ENCODE results near the gene PHAF1.
"Not testable (repeated sequence)": the region's sequence is repeated elsewhere in the genome, so short reads cannot be mapped to it uniquely, and the experiment has no call there.

The PHAF1 gene

GRCh38 chr16:67104845-67105244 lies 4.9 kb upstream of the PHAF1 start:
- no peak for DNase-seq

GRCh38 chr16:67105246-67105645 lies 4.5 kb upstream of the PHAF1 start:
- no peak for DNase-seq

- DNase-seq: peak in 2 of 58 donors; percentile 19 to 21
These were observed 3.9 kb upstream of the PHAF1 start for GRCh38 chr16:67105881-67106280.

DNA sequence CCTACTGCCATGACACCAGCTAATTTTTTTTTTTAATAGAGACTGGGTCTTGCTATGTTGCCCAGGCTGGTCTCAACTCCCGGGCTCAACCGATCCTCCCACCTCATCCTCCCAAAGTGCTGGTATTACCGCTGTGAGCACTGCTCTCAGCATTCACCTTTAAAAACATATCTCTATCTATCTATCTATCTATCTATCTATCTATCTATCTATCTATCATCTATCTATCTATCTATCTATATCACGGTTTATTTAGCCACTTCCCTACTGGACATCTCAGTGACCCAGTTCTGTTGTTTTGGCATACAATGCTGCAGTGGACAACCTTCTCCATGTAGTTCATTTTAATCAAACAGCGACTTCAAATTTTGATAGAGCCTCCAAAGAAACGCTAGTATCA lies 1.3 kb upstream of the PHAF1 start:
- no peak for DNase-seq

- DNase-seq: peak in 1 of 58 donors; percentile 22
These were observed 772 bp upstream of the PHAF1 start for GRCh38 chr16:67108931-67109406.

DNA sequence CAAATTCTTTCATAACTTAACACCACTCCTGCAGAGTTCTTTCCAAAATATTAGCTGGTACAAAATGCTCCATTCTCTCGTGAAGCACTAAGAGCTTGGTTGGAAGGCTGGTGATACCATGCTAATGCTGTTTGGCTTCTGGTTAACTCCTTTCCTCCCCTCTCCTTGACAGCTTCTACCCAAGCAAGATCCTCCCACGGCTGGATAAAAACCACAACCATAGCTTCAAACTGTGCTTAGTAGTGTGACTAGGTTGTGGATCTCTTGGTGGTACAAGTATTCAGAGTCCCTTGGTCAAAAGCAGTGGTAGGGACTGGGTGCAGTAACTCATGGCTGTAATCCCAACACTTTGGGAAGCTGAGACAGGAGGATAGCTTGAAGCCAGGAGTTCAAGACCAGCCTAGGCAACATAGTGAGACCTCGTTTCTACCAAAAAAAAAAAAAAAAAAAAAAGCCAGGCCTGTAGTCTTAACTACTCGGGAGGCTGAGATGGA lies 2.3 kb downstream of the PHAF1 start:
- no peak for DNase-seq

DNA sequence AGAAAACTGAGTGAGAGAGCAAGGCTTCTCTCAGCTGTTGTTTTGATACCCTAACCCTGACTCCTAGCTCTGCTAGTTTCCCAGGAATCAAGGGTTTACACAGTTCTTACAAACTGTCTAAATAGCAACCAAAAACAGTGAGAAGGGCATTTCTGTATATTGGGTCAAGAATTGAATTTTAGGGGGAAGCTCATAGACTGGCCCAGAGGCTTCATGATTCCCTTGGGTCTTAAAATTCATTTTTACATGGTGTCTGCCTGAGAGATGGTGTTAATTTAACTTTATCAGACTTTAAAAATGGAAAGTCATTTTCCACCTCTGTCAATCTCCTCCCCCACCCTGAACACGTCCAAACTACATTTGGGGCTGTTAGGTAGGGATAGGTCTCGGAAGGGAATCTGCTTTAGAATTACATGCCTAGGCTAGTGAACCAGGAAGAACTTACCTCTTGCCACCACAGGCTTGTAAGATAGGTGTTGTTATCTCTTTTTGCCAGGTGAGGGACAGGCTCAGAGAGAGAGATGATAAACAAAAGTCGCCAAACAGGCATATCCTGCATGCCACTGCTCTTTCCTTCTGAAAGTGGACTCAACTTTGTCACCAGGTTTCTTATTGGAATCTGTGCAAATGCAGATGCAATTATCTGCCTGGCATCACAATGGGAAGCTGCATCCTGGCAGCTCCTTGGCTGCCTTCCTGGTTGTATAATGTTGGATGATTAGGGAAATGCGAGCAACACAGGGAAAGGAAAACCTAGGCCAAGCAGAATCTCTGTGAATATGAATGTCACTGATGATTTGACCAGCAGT lies 3.1 kb downstream of the PHAF1 start:
- no peak for DNase-seq

- DNase-seq: no peak
These were observed 5.1 kb downstream of the PHAF1 start for GRCh38 chr16:67114793-67115192.

DNA sequence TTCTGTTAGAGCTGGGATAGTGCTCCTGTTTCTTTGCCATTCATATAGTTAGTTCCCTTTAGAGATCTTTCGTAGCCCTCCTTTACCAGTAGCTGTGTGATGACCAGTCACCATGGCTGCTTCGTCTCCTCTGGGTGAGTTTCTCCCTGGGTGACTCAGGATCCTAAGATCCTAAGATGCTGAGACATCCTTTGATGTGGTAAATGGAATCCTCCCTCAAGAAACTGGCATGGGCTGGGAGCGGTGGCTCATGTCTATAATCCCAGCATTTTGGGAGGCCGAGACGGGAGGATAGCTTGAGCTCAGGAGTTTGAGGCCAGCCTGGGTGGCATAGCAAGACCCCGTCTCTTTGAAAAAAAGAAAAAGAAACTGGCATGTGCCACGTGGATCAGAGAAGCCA lies 5.9 kb downstream of the PHAF1 start:
- no peak for DNase-seq

- DNase-seq: peak in 5 of 58 donors; percentile 14 to 71 (median 40)
These were observed 6.9 kb downstream of the PHAF1 start for GRCh38 chr16:67116388-67117311.

DNA sequence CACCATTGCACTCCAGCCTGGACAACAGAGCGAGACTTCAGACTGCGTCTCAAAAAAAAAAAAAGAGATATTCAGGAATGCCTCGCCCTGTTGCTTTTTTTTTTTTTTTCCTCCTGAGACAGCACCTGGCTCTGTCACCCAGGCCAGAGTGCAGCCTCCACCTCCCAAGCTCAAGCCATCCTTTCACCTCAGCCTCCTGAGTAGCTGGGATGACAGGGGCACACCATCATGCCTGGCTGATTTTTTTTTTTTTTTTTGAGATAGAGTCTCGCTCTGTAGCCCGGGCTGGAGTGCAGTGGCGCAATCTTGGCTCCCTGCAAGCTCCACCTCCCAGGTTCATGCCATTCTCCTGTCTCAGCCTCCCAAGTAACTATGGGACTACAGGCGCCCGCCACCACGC lies 8.0 kb downstream of the PHAF1 start:
- DNase-seq: no peak

GRCh38 chr16:67120025-67120424 lies 10.3 kb downstream of the PHAF1 start:
- DNase-seq: no peak

GRCh38 chr16:67122799-67123198 lies 13.1 kb downstream of the PHAF1 start:
- DNase-seq: not testable (repeated sequence)

- no peak for DNase-seq
These were observed 18.7 kb downstream of the PHAF1 start for GRCh38 chr16:67128417-67128816.

- DNase-seq: no peak
These were observed 19.1 kb downstream of the PHAF1 start for GRCh38 chr16:67128887-67129286.

DNA sequence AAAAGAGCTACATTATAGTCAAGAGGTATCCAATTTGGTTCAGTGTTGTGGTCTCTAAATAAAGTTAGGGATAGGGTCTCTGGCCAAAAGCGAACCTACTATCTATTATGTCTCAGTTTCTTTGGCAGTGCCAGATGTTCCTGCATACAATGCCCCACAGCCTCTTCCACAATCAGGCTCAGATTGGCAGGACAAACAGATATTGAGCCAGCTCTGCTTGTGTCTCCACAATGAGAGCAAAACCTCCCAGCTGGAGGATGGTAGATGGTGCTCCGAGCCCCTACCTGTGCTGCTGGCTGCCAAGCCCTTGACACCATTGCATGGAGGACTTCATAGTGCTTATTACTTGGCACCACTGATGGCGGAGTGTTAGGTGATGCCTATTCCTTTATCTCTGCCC lies 19.7 kb downstream of the PHAF1 start:
- DNase-seq: peak in 15 of 58 donors; percentile 15 to 55 (median 26)

- no peak for DNase-seq
These were observed 27.9 kb downstream of the PHAF1 start for GRCh38 chr16:67137605-67138004.

DNA sequence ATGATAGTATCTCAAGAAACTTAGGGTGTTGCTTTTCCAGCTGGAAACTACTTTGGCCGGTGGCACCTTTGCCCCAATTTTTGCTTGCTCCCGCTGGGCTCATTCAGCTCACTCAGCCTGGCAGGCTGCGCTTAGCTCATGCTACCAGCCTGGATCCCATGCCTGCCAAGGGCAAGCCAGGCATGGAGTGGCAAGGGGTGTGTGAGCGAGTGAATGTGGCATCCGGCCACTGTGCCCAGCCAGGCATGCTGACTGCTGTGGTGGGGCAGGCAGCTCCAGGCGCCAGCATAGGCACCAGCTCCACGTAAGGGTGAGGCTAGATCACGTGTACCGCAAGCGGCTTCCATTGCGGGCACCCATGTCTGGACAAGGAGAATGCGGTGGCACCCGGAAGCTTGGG lies 31.6 kb downstream of the PHAF1 start:
- peak in 1 of 58 donors; percentile 11 for DNase-seq

GRCh38 chr16:67142342-67142741 lies 32.6 kb downstream of the PHAF1 start:
- DNase-seq: no peak

- no peak for DNase-seq
These were observed 35.2 kb downstream of the PHAF1 start for GRCh38 chr16:67144943-67145342.

DNA sequence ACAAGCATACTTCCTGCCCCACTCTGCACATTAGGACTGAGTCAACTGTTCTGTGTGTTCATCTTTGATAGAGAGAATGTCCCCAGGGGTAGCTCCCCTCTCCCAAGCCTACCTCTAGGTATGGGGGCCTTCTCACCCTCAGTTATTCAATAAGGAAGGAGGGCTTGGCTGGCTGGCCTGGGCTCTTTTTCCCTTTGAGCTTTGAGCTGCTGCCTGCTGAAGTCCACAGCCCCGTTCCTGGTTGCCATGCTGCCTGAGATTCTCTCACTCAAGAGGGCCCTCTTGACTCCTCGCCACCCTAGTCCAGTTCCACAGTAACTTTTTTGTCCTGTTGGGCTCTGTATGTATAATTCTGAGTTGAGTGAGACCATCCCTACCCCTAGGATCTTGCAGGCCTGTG lies 36.0 kb downstream of the PHAF1 start:
- no peak for DNase-seq

All from anterior cingulate cortex (tissue), 58 donors.